ENCODE results near the gene KLHDC7A.

The KLHDC7A gene

DNA sequence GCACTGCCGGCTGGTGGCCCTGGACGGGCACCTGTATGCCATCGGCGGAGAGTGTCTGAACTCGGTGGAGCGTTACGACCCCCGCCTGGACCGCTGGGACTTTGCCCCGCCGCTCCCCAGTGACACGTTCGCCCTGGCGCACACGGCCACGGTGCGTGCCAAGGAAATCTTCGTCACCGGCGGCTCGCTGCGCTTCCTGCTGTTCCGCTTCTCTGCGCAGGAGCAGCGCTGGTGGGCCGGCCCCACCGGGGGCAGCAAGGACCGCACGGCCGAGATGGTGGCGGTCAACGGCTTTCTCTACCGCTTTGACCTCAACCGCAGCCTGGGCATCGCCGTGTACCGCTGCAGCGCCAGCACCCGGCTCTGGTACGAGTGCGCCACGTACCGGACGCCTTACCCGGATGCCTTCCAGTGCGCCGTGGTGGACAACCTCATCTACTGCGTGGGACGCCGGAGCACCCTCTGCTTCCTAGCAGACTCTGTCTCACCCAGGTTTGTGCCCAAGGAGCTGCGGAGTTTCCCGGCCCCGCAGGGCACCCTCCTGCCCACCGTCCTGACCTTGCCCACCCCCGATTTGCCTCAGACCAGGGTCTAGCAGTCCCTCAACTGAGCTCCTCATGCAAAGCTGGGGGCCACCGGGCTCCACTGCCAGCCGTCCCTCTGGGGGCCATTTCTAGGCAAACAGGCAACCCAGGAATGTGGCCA lies 2.1 kb downstream of the KLHDC7A start:
- TF ChIP-seq, protein P1, sequence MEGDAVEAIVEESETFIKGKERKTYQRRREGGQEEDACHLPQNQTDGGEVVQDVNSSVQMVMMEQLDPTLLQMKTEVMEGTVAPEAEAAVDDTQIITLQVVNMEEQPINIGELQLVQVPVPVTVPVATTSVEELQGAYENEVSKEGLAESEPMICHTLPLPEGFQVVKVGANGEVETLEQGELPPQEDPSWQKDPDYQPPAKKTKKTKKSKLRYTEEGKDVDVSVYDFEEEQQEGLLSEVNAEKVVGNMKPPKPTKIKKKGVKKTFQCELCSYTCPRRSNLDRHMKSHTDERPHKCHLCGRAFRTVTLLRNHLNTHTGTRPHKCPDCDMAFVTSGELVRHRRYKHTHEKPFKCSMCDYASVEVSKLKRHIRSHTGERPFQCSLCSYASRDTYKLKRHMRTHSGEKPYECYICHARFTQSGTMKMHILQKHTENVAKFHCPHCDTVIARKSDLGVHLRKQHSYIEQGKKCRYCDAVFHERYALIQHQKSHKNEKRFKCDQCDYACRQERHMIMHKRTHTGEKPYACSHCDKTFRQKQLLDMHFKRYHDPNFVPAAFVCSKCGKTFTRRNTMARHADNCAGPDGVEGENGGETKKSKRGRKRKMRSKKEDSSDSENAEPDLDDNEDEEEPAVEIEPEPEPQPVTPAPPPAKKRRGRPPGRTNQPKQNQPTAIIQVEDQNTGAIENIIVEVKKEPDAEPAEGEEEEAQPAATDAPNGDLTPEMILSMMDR (conservative IDR thresholded peaks at IDR 0.05; ENCODE audit: control insufficient read depth, insufficient read depth, low read depth, low read length), result no peak
- no peak for DNase-seq (ENCODE audit: low read depth)
- no peak overlapping the region for H3K4me3 ChIP-seq (ENCODE audit: control insufficient read depth, low read depth, low read length)

DNA sequence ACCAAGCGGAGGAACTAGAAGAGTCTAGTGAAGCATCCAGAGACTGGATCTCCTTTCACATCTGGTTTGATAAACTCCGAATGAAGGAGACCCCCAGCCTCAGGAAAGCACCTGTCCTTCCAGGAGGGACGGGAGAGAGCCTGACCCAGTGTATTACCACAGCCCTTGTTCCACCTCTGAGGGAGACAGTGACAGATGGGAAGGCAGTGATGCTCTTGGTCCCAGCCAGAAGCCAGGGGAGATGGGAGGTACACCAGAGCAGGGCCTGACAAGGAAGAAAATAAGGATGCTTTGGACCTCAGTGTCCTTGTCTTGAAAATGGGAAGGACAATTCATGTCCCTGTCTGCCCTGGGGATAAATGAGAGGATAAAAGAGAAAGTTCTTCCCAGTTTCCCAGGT lies 3.5 kb downstream of the KLHDC7A start:
- no peak for DNase-seq (ENCODE audit: low read depth)
- TF ChIP-seq, protein P1 (conservative IDR thresholded peaks at IDR 0.05; ENCODE audit: control insufficient read depth, insufficient read depth, low read depth, low read length), result no peak
- no peak overlapping the region for H3K4me3 ChIP-seq (ENCODE audit: control insufficient read depth, low read depth, low read length)

DNA sequence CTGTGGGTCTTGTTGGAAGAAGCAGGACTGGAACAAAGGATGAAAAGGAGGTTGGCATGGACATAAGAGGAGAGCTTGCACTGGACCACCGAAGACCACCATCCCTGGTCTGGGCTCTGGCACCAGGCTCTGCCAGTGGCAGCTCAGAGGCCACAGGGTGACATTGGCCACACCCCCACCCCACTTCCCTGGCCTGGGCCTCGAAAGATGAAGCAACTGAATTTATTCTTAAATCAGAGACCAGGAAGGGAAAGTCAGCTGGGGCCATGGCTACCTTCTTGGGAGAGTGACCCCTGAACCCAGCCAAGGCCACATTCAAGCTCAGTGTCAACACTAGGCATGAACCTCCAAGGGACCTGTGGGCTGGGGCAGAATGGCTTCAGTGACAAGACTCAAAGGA lies 4.0 kb downstream of the KLHDC7A start:
- TF ChIP-seq, protein P1 (conservative IDR thresholded peaks at IDR 0.05; ENCODE audit: control insufficient read depth, insufficient read depth, low read depth, low read length), result no peak
- no peak overlapping the region for H3K4me3 ChIP-seq (ENCODE audit: control insufficient read depth, low read depth, low read length)
- no peak for DNase-seq (ENCODE audit: low read depth)

DNA sequence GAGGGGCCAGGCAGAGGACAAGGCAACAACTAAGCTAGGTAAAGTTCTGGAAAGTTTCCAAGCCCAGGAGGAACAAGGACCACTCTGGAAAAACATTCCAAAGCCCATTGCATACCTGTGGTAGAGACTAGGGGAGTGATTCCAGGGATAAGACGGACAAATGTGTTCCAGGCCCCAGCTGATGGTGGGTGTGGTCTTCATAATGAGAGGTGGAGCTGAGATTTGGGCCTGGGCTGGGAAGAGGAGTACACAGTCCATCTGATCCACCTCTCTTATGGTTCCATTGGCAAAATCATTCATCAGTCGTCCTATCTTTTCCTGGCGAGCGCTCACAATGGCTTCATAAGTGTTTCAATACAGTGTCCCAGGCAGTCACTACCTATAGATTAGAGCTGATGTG lies 4.5 kb downstream of the KLHDC7A start:
- no peak for DNase-seq (ENCODE audit: low read depth)
- no peak overlapping the region for H3K4me3 ChIP-seq (ENCODE audit: control insufficient read depth, low read depth, low read length)
- TF ChIP-seq, protein P1 (conservative IDR thresholded peaks at IDR 0.05; ENCODE audit: control insufficient read depth, insufficient read depth, low read depth, low read length), result no peak

DNA sequence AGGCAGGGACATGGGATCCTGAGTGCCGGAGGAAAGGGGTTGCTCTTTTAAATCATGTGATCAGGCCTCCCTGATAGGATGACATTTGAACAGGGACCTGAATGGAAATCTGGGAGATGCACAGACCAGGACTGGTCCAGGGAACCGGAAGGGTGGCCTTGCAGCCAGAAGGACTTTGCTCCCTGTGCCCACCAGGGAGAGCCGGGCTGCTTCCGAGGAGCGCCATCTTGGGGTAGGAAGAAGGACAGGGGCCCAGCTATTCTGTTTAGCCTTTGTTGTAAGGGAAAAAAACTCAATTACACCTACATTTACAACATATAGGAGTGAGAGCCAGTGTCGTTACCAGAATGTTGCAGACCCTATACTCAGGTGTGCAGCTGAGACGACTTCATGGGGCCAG lies 5.5 kb downstream of the KLHDC7A start:
- H3K4me3 ChIP-seq (ENCODE audit: control insufficient read depth, low read depth, low read length), result no peak overlapping the region
- TF ChIP-seq, protein P1 (conservative IDR thresholded peaks at IDR 0.05; ENCODE audit: control insufficient read depth, insufficient read depth, low read depth, low read length), result no peak
- no peak for DNase-seq (ENCODE audit: low read depth)

DNA sequence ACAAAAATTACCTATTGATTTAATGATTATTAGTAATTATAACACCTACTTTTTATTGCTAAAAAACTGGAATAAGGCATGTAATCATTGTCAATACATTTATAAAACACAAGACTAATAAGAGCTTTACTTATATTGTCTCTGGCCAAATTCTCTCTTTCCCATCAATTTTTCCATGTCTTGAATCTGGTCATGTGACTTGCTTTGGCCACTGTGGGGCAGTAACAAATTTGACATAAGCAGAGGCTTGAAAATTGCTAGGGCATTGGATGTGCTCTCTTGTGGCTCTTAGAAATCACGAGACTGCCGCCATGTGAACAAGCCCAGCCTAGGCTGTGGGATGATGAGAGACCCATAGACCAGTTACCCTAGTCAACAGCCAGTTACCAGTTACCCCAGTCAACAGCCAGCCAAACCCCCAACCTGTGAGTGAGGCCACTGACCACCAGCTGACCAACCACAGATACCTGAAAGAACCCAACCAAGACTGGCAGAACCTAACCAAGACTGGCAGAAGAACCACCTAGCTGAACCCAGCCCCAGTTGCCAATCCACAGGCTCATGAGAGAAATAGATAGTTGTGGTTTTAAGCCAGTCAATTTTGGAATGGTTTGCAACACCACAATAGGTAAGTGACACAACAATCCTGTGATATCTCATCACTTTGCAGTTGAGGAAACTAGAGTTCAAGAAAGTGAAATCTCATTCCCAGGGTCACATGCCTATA lies 8.8 kb downstream of the KLHDC7A start:
- H3K4me3 ChIP-seq (ENCODE audit: control insufficient read depth, low read depth, low read length), result no peak overlapping the region
- TF ChIP-seq, protein P1 (conservative IDR thresholded peaks at IDR 0.05; ENCODE audit: control insufficient read depth, insufficient read depth, low read depth, low read length), result no peak
- no peak for DNase-seq (ENCODE audit: low read depth)

Data from fibroblast of mammary gland (primary cell).